ENCODE data around the gene MGRN1. TPM values are rescaled to one million over a fixed set of nuclear protein-coding genes. Genes with fewer than 3 reads are reported as not detected.

The MGRN1 gene
- total RNA-seq, 1 donor from 2014 or later: 14.2 TPM

DNA sequence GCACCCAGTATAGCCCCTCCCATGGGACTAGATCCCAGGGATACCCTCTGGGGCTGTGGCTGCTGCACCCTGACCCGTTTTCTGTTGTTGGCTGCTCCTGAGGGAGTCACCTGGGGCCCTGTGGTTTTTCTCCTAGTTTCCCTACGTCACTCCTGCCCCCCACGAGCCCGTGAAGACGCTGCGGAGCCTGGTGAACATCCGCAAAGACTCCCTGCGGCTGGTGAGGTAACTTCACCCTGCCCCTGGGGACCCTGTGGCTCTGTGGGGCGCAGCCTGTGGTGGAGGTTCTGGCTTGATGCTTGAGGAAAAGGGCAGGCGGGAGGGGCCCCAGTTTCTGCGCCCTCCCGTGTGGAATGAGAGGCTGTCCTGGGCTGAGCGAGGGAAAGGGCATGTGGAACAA, 27.2 kb downstream of the MGRN1 start:
- no peak for DNase-seq (ENCODE audit: low read depth in 2 of 2)

DNA sequence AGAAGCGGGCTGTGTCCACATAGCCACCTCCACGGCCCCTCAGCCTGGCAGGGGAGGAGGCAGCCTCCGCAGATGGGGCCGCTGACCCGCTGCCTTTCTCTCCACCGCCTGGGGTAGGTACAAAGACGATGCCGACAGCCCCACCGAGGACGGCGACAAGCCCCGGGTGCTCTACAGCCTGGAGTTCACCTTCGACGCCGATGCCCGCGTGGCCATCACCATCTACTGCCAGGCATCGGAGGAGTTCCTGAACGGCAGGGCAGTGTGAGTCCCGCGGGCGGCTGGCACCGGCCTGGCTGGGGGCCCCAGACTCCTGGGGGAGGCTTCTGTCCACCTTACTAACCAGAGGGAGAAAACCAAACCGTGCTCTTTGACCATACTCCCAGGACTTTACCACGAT, 27.9 kb downstream of the MGRN1 start:
- no peak for DNase-seq (ENCODE audit: low read depth in 2 of 2)

DNA sequence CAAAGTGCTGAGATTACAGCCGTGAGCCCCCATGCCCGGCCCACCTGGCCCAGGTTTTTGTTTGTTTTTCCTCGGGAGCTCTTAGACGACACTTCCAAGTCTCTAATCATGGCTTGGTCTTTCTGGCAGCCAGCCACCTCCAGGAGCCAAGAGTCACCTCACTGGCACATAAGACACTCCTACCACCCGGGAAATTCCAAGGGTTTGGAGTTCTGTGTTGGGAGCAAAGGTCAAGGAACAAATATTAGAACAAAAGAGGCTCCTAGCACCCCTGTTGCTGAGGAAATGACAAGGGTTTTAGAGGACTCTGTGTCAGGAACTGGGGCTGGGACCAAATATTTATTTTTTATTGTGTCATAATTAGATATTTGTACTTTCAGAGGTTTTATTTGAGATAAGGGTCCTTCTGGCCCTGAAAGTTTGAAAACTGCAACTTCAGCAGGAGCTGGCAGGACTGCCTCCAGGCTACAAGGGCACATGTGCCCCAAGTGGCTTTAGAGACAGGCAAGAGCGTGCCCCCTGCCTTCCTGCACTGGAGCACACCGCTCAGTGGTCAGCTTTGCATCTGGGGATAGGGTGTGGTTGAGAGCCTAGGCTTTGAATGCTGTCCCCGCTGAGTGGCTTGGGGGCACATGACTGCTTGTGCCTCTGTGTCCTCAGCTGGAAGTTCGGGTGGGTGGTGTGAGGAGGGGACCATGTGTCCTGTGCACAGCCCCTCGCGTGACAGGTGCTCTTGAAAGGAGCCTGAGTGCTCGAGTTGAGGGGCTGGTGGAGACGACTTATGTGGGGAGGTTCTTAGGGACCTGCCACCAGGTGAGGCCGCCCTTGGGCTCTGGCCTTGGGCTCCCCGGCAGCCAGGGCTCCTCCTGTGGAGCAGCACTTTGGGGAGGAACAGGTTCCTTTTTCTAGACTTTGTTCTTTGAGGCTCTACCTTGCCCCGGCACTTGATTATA, 29.7 kb downstream of the MGRN1 start:
- DNase-seq (ENCODE audit: low read depth in 2 of 2): no peak

DNA sequence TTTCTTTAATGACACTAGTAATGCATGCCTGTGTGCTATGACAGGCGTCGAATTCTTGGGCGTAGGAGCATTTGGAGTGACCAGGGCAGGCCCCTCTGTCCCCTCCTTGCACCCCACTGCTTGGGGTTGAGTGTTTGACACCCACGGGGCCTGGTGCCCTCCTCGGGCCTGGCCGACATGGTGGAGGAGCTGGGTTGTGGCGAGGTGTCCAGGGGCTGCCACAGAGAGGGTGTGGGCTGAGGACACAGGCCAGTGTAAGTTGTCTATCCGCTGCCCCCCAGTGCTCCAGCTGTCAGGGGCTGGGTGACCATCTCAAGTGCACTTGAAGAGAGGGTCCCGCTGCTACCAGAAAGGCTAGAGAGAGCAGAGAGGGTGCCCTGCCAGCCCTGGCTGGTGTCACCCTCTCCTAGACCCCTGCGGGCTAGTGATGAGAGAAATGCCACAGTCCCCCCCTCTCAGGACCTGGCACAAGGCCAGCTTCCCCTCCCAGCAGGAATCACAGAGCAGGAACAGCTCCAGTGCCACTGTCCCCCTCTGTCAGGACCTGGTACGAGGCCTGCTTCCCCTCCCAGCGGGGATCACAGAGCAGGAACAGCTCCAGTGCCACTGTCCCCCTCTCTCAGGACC, 30.5 kb downstream of the MGRN1 start:
- DNase-seq (ENCODE audit: low read depth in 2 of 2): no peak

DNA sequence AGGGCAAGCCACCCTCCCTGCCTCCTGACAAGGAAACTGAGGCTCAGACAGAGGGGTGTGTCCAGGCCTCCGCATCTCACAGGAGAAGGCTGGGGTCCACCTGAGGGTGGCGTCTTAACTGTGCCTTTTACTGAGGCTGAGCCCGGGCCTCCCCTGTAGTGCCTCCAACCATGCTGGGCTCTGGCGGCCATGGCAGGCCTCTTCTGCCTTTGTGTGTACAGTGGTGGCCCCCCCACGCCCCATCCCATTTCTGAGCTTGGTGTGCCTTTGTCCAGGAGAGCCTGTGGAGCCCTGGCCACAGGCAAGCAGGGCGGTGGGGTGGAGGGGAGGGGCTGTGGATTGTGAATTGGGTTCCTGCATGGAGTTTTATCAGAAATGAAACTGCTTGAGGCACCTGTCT, 31.2 kb downstream of the MGRN1 start:
- no peak for DNase-seq (ENCODE audit: low read depth in 2 of 2)

DNA sequence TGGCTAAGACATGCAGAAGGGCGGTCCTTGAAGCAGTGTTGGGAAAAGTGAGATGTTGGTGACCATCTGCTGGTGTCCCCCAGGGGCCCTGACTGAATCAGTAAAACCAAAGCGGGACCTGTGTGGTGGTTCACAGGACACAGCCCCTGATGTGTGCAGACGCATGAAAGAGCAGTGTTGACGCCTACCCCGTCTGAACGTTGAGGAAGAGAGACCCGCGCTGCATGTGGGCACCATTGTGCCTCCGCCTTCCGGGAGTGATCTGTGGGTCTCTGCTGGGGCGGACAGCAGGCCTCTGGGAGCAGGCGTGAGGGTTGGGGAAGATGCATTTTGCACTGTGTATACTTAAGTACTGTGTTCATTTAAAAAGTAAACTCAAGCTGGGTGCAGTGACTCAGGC, 31.6 kb downstream of the MGRN1 start:
- DNase-seq (ENCODE audit: low read depth in 2 of 2): no peak

DNA sequence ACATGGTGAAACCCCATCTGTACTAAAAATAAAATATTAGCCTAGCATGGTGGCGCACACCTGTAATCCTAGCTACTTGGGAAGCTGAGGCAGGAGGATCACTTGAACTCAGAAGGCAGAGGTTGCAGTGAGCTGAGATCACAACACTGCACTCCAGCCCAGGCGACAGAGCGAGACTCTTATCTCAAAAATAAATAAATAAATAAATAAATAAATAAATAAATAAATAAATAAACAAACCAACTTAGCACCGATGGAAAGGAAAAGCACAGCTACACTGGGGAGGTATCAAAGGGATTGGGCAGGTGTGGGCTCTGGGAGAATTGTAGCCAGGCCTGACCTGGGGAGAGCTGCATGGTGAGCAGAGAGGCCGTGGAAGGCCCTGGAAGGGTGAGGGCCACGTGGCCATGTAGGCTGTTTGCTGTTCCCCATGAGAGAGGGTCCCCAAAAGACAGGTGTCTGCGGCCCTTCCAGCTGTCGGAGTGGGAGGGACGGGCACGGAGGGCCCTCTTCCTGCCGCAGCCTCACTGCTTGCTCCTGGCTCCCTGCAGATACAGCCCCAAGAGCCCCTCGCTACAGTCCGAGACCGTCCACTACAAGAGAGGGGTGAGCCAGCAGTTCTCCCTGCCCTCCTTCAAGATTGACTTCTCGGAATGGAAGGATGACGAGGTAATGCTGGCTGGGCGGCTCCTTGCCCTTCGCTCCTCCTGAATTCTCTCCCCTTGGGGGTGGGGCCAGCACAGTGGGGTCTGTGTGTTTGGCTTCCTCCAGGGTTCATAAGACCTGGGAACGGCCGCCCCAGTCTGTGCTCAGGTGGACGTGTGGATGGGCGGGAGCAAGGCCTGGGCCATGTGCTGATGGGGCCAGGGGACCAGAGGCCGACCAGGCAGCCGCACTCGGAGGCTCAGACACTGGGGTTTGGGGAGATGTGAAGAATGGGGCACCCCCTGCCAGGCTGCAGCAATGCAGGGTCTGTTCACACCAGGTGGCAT, 32.4 kb downstream of the MGRN1 start:
- DNase-seq (ENCODE audit: low read depth in 2 of 2): no peak

DNA sequence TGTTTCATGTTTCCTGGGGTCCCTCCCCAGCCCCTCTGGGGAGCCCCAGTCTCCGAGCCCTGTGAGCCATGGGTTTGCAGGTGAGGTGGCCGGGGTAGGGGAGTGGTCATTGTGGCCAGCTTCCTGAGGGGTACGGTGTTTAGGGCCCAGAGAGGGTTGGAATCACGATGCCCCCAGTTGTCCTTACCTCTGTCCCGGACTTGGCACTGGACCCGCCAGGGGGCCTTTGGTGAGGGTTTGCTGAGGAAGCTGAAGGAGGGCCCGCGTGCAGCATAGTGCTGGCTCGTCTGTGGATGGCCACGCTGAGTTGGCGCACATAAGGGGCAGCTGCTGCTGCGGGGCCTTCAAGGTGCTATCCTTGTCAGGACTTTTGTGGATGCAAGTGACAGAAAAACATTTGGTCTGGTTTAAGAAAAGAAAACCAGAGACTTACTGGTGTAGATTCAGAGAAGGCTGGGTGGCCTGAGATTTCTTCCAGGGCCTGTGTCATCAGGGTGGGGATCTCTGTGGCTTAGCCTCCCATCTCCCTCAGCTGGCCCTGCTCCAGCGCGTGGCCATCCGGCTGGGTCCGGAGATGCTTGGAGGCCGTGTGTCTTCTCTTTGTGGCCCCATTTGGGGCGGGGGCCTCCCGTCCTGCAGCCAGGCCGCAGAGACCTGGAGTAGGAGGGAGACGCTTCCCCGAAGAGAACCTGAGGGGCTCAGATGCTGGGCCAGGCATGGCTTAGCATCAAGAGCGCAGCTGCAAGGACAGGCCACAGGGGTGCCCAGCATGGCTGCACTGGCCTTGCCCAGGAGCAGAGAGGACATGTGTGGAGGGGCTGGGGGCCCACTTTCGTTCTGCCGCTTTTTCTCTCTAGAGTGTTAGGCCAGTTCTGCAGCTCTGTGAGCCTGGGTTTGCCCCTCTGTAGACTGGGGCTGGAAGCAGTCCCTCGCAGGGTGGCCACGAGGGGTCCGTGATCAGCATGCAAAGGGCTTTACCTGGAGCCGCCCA, 35.0 kb downstream of the MGRN1 start:
- no peak for DNase-seq (ENCODE audit: low read depth in 2 of 2)

DNA sequence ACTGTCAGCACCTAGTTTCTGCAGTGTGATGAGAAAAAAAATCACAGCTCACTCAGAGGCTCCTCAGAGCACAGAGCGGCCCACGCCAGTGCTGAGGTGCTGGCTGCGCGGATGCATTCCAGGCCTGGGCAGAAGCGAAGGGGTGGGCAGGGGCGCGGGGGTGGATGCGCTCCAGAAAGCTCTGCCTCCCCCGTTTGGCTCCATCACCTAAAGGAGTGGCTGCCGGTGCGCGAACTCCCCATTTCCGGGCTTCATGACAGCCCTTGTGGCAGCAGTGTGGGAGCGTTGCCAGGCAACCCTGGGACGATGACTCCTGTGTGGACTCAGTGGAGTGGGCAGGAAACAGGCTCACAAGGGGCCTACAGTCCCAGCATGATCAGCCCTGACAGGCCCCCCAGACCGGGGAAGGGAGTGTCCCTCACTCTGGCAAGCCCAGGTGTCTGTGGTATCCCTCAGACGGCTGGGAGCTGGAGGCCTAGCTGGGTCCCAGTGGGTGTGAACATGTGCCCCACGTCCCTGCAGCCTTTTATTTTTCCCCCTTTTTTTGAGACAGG, 35.9 kb downstream of the MGRN1 start:
- peak; percentile 83 to 89 for DNase-seq (ENCODE audit: low read depth in 2 of 2)

DNA sequence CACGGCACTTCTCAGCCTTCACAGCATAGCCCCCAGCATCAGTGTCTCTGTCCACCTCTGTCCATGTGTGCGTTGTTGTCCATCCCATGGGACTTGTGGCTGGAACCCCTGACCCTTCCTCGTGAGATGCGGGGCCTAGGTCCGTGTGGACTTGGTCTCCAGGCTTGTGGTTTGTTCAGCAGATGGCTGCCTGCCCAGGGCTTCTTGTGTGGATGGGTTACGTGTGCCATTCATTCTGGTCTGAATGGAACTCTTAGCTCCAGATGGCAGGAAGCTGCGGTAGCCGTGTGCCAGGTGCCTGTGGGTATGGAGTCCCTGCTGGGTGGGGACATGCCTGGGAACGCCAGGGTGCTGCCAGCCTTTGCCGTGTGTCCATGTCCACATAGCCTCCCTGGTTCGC, 37.0 kb downstream of the MGRN1 start:
- peak in 1 of 2 donors; percentile 9 for DNase-seq (ENCODE audit: low read depth in 2 of 2)

DNA sequence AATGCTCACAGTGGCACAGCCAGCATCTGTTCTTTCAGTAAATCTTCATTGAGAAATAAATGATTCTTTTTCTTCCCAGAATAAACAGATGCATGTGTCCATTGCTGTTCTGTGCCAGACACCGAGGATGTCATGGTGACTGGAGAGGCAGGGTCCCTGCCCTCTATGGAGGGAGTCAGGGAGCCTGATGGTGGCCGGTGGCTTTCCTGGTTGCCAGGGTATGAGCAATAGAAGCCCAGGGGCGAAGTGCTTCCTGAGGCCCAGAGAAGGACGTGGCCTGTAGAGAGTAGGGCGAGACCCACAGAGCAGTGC, 38.8 kb downstream of the MGRN1 start:
- no peak for DNase-seq (ENCODE audit: low read depth in 2 of 2)

DNA sequence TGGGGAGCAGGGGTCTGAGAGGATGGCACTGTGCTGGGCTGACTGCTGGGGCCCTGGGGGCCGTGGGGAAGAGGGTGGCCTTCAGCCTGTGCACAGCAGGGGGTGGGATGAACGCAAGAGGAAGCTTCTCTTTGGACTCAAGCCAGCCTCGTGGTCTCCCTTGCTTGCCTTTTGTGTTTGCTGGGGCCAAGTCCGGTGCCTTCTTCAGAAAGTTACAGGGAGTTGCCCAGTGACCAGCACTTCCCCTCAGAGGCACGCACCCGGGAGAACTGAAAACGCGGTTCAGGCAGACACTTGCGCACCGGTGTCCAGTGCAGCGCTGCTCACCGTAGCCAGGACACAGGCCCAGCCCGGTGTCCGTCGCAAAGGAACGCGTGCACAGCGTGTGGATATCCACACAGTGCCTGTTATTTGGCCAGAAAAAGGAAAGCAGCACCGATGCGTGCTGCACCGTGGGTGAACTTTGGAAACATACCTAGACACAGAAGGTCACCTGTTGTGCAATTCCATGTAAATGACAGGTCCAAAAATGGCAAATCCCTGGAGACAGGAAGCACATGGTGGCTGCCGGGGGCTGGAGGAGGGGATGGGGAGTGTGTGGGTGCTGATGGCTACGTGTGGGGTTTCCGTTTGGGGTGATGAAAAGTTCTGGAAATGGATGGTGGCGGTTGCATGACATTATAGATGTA, 39.3 kb downstream of the MGRN1 start:
- DNase-seq (ENCODE audit: low read depth in 2 of 2): peak in 1 of 2 donors; percentile 52

DNA sequence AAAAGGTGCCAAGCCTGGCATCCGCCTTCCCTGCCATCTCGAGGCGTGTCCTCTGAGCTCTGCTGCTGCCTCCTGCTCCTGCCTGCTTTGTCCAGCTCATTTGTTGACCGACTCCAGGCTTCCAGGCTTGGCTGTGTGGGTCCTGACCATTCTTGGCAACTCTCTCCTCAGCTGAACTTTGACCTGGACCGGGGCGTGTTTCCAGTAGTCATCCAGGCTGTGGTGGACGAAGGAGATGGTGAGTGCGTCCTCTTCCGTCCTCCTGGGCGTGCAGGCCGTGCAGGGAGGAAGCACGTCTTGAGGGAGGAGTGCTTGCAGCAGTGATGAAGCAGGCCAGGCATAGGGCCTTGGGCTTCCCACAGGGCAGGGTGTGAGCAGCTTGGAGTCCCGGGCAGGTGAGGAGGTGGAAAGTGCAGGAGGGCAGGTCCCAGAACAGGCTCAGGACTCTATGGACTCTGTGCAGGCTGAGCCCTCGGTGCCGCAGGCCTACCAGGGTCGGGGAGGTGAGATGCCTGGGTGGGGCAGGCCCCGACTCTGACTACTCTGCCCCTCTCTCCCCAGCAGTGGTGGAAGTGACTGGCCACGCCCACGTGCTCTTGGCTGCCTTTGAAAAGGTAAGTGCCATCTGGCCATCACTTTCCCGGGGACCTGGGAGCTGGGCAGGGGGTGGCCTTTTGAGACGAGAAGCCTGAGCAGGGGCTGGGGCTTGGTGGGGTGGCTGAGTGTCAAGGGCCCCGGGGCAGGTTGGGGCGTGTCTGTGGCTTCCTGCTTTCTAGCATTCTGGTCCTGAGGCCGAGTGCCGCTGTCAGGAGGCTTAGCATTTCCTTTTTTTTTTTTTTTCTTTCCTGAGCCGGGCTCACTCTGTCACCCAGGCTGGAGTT, 40.2 kb downstream of the MGRN1 start:
- DNase-seq (ENCODE audit: low read depth in 2 of 2): peak in 1 of 2 donors; percentile 26

DNA sequence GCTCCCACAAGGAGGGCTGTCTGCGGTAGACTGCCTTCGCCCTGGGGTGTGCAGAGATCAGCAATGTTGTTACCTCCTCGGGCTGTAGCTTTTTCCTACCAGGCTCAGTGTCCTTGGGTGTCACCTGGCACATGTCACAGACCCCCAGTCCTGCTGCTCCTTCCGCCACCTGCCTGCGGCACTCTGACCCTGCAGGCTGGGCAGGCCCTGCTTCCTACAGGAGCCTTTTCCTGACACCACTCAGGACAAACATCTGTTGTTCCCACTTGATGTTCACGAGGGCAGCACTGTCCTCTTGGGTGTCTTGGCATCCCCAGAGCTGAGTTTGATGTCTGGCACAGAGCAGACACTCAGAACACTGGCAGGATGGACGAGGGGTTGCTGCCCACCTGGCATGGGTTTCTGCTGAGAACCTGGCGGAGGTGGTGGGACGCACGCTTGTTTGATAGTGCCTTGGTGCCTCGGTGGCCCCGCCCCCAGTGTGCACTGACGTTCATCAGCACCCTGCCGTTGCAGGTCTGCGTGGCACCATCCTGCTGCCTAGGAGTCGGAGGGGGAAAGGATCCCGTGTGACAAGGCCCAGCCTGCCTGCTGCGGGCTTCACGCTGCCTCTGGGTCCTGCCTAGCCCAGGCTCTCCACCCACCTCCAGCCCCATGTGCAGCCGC, 42.0 kb downstream of the MGRN1 start:
- DNase-seq (ENCODE audit: low read depth in 2 of 2): no peak

DNA sequence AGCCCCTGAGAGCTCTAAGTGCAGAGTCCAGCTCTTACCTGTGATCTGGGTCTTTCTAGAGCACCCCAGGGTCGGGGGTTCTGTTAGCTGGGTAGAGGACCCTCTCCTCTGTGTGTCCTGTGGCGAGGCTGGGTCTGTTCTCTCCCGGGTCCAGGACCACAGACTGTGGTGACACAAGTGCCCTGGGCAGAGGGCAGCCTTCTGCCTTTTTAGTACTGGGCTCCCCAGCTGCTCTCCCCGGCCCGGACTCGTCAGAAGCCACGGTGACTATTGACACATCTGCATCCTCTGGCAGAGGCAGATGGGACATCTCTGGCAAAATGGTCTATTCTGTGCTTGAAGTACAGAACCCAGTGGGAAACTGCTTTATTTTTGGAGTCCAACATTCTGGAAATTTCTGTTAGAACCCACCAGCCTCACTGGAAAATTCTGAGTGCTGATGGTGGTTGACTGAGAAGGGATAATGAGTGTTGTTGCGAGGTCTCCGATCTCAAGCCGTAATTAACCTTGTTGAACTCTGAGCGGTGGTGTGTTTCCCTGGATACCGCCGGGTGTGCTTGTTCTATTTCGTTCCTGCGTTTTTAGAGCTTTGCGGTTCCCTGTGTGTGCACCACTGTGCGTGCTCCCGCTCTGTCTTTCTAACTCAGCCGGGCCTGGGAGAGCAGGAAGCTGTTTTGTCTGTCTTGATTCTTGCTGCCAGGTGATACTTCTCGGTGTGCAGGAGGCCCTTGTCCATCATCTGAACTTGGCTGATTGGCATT, 42.8 kb downstream of the MGRN1 start:
- no peak for DNase-seq (ENCODE audit: low read depth in 2 of 2)

DNA sequence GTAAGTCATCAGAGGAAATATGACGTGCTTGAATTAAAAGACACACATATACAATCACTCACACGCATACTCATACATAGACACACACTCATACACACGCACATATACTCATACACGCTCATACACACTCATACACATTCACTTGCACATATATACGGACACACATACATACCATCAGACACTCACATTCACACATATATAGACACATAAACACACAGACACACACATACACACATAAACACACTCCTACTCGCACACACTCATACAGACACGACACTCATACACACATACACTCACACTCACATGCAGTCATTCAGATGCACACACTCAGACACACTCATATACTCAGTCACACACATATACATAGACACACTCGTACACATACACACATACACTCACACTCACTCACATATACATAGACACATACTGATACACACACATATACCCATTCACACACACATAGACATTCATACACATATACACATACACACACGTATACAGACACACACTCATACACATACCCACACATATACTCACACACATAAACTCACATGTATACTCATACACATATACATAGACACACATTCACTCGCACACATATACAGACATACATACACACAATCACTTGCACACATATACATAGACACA, 43.8 kb downstream of the MGRN1 start:
- DNase-seq (ENCODE audit: low read depth in 2 of 2): no peak
